ENCODE measurements around the gene HIC1. TPM values are rescaled to one million over a fixed set of nuclear protein-coding genes. Genes with fewer than 3 reads are reported as not detected.

The HIC1 gene
- total RNA-seq, 3 donors from 2014 or later: 18.9 to 60.9 (median 31.5) TPM

GRCh38 chr17:2095536-2095910, 40.6 kb downstream of the HIC1 start:
- Mint-ChIP-seq H3K4me1 (ENCODE audit: low read depth) (peaks cover 13% of the 10 kb centered on the region), H3K36me3 (ENCODE audit: insufficient read depth) (peaks cover 11% of the 10 kb centered on the region), H3K27me3 (ENCODE audit: low read depth) (no peaks in the 10 kb centered on the region), H3K9me3 (no peaks in the 10 kb centered on the region), H3K4me3 (no peak overlapping the region)
- no peak for DNase-seq
- no peak for ATAC-seq

GRCh38 chr17:2101448-2102257, 46.8 kb downstream of the HIC1 start:
- Mint-ChIP-seq H3K27me3 (ENCODE audit: low read depth) (no peaks in the 10 kb centered on the region), H3K4me1 (ENCODE audit: low read depth) (peaks cover 14% of the 10 kb centered on the region), H3K9me3 (no peaks in the 10 kb centered on the region), H3K4me3 (no peak overlapping the region), H3K36me3 (ENCODE audit: insufficient read depth) (peaks cover 13% of the 10 kb centered on the region)
- DNase-seq: peak; percentile 23
- peak; percentile 70 to 80 for ATAC-seq

- ATAC-seq (no peak), DNase-seq (no peak)
- peaks cover 14% of the 10 kb centered on the region for H3K4me1 Mint-ChIP-seq (ENCODE audit: low read depth)
- no peak overlapping the region for H3K4me3 Mint-ChIP-seq
- no peaks in the 10 kb centered on the region for H3K27me3 Mint-ChIP-seq (ENCODE audit: low read depth)
- peaks cover 12% of the 10 kb centered on the region for H3K36me3 Mint-ChIP-seq (ENCODE audit: insufficient read depth)
- H3K9me3 Mint-ChIP-seq: no peaks in the 10 kb centered on the region
These were observed 48.3 kb downstream of the HIC1 start for GRCh38 chr17:2102931-2103809.

- Mint-ChIP-seq H3K36me3 (ENCODE audit: insufficient read depth) (peaks cover 16% of the 10 kb centered on the region), H3K4me1 (ENCODE audit: low read depth) (peaks cover 14% of the 10 kb centered on the region), H3K4me3 (no peak overlapping the region), H3K27me3 (ENCODE audit: low read depth) (no peaks in the 10 kb centered on the region), H3K9me3 (no peaks in the 10 kb centered on the region)
- ATAC-seq (no peak), DNase-seq (no peak)
These were observed 50.8 kb downstream of the HIC1 start for GRCh38 chr17:2105663-2106062.

GRCh38 chr17:2106308-2106955, 51.5 kb downstream of the HIC1 start:
- Mint-ChIP-seq H3K4me1 (ENCODE audit: low read depth) (peaks cover 12% of the 10 kb centered on the region), H3K4me3 (no peak overlapping the region), H3K9me3 (no peaks in the 10 kb centered on the region), H3K36me3 (ENCODE audit: insufficient read depth) (peaks cover 16% of the 10 kb centered on the region), H3K27me3 (ENCODE audit: low read depth) (no peaks in the 10 kb centered on the region)
- ATAC-seq: no peak
- no peak for DNase-seq

- H3K9me3 Mint-ChIP-seq: no peaks in the 10 kb centered on the region
- peaks cover 7% of the 10 kb centered on the region for H3K4me1 Mint-ChIP-seq (ENCODE audit: low read depth)
- DNase-seq: no peak
- no peaks in the 10 kb centered on the region for H3K27me3 Mint-ChIP-seq (ENCODE audit: low read depth)
- no peak for ATAC-seq
- peaks cover 16% of the 10 kb centered on the region for H3K36me3 Mint-ChIP-seq (ENCODE audit: insufficient read depth)
- H3K4me3 Mint-ChIP-seq: no peak overlapping the region
These were observed 52.1 kb downstream of the HIC1 start for GRCh38 chr17:2107050-2107449.

GRCh38 chr17:2107506-2107905, 52.6 kb downstream of the HIC1 start:
- ATAC-seq (no peak), DNase-seq (no peak)
- Mint-ChIP-seq H3K27me3 (ENCODE audit: low read depth) (no peaks in the 10 kb centered on the region), H3K9me3 (no peaks in the 10 kb centered on the region), H3K4me1 (ENCODE audit: low read depth) (peaks cover 7% of the 10 kb centered on the region), H3K36me3 (ENCODE audit: insufficient read depth) (peaks cover 16% of the 10 kb centered on the region), H3K4me3 (no peak overlapping the region)

- H3K4me3 Mint-ChIP-seq: no peak overlapping the region
- no peak for DNase-seq
- H3K4me1 Mint-ChIP-seq (ENCODE audit: low read depth): peaks cover under 1% of the 10 kb centered on the region
- no peak for ATAC-seq
- H3K36me3 Mint-ChIP-seq (ENCODE audit: insufficient read depth): peaks cover 12% of the 10 kb centered on the region
- no peaks in the 10 kb centered on the region for H3K9me3 Mint-ChIP-seq
- H3K27me3 Mint-ChIP-seq (ENCODE audit: low read depth): no peaks in the 10 kb centered on the region
These were observed 53.3 kb downstream of the HIC1 start for GRCh38 chr17:2108170-2108569.

GRCh38 chr17:2110436-2110835, 55.5 kb downstream of the HIC1 start:
- DNase-seq (no peak), ATAC-seq (no peak)
- Mint-ChIP-seq H3K9me3 (no peaks in the 10 kb centered on the region), H3K27me3 (ENCODE audit: low read depth) (no peaks in the 10 kb centered on the region), H3K4me1 (ENCODE audit: low read depth) (no peaks in the 10 kb centered on the region), H3K4me3 (no peak overlapping the region), H3K36me3 (ENCODE audit: insufficient read depth) (peaks cover 9% of the 10 kb centered on the region)

GRCh38 chr17:2111691-2112090, 56.8 kb downstream of the HIC1 start:
- Mint-ChIP-seq H3K4me3 (no peak overlapping the region), H3K4me1 (ENCODE audit: low read depth) (no peaks in the 10 kb centered on the region), H3K36me3 (ENCODE audit: insufficient read depth) (peaks cover 7% of the 10 kb centered on the region), H3K27me3 (ENCODE audit: low read depth) (no peaks in the 10 kb centered on the region), H3K9me3 (no peaks in the 10 kb centered on the region)
- DNase-seq: no peak
- ATAC-seq: no peak

Other genes with a start within 250 kb of the HIC1 start
- gene SMYD4, start 225.2 kb upstream of the HIC1 start, total RNA-seq: 10 to 100 TPM; 14.2 to 15.2 (median 14.8) TPM
- gene RPA1, start 225.1 kb upstream of the HIC1 start, total RNA-seq: 100 to 1,000 TPM; 138 to 151 (median 141) TPM
- 1 to 10 TPM; 1.0 to 2.5 (median 2.0) TPM for gene RTN4RL1, start 29.8 kb upstream of the HIC1 start, total RNA-seq
- gene DPH1, start 24.9 kb upstream of the HIC1 start, total RNA-seq: 10 to 100 TPM; 56.6 to 59.9 (median 58.5) TPM
- 10 to 100 TPM; 67.7 to 74.4 (median 70.7) TPM for gene OVCA2, start 13.1 kb upstream of the HIC1 start, total RNA-seq
- gene SMG6, start 248.7 kb downstream of the HIC1 start, total RNA-seq: 10 to 100 TPM; 27.9 to 36.1 (median 30.7) TPM
- gene SRR, start 248.8 kb downstream of the HIC1 start, total RNA-seq: 1 to 10 TPM; 2.5 to 6.5 (median 6.1) TPM